Raji (cell line): ENCODE results near the gene TMEM156.

Experiments
- POLR2A ChIP-seq: IDR thresholded peaks from 2 replicates; pipeline ENCODE4 v1.6.1; 2011; ENCODE audit warnings: low read depth, low read length, control low read depth; ENCODE audit not compliant: insufficient read depth

Gene TMEM156

DNA sequence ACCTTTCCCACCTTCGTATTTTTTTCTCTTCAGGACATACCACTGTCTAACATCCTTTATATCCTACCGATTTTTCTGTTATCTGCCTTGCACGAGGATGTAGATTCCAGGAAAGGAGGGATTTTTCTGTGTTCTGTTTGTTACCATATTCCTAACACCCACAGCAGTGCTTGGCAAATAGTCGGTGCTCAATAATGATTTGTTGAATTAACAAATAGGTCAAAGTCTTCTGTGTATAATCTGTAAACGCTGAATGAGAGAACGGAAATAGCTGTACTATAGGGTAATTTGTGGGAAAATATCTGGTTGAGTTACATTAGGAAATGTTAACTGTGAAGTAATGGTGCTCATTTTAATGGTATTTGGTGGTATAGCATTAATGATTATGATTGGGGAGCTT is 81.5 kb downstream of the TMEM156 start:
- TF ChIP-seq POLR2A = no peak

- no peak for TF ChIP-seq POLR2A
Measured at GRCh38 chr4:38950159-38950558, 82.0 kb downstream of the TMEM156 start.

DNA sequence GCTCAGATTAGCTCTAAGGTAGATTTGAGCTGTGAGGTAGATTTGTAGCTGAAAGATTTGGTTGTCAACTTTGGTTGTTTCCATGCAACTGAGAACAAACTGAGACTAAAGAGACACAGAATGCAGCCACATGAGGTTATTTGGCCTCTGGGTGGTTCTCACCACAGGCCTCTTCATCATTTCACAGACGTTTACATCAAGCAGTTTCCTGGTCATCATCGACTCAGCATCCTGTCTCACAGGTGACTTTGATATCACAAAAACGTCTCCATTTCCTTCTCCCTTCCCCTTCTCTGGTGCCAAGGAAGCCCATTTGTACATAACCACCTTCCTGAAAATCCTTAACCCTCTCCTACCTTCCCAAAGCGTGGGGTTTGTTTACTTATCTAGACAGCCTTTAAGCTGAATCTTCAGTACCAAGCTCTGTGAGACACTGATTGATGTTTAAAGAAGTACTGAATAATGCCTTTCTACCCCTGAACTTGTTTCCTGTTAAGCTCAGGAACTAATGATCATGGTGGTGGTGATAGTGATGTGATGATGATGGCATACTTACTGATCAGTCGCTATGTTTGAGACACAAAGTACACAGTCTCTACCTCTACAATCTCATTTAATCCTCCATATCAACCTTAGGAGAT is 82.7 kb downstream of the TMEM156 start:
- TF ChIP-seq POLR2A = no peak

DNA sequence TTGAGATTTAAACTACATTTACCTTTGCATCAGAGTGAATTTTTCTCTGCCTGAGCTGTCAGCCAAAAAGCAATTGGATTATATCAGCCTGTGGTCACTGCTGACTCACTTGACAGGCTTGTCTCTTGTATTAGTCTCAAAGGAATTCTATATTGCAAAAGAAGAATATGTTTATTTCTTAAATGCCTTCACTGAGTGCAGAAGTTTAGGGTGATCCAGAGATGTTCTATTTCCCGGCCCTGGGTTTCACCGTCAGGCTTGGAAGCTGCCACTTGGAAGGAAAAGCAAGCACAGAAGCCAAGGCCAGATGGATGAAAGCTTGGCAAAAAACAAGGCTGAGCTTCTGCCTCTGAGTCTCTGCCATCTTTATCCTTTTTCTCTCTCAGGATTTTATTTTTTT is 83.7 kb downstream of the TMEM156 start:
- TF ChIP-seq POLR2A = no peak

GRCh38 chr4:38946919-38947318 is 85.3 kb downstream of the TMEM156 start:
- no peak for TF ChIP-seq POLR2A

DNA sequence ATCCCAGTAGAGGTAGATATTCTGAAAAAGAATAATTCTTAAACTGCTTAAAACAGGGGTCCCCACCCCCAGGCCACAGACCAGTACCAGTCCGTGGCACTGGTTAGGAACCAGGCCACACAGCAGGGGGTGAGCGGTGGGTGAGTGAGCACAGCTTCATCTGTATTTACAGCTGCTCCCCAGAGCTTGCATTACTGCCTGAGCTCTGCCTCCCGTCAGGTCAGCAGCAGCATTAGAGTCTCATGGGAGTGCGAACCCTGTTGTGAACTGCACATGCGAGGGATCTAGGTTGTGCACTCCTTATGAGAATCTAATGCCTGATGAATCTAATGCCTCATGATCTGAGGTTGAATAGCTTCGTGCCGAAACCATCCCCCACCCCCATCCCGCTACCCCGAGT is 87.8 kb downstream of the TMEM156 start:
- TF ChIP-seq POLR2A = no peak

GRCh38 chr4:38943343-38943742 is 88.9 kb downstream of the TMEM156 start:
- TF ChIP-seq POLR2A = no peak

DNA sequence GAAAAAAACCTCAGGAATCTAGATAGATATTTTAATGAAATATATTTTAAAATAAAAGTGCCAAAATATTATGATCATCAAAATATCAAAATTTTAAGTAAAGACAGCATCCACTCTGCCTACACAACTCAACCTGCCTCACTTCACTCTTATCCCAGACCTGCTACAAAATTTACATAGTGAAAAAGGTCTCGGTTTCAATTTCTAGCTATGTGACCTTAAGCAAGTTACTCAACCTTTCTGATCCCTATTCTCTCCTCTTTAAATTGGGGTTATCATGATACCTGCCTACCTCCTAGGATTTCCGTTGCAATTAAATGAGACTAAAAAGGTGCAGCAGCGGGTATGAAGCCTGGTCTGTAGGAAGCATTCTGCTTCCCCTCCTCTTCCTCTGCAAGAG is 91.7 kb downstream of the TMEM156 start:
- TF ChIP-seq POLR2A = no peak

GRCh38 chr4:38939165-38939564 is 93.0 kb downstream of the TMEM156 start:
- no peak for TF ChIP-seq POLR2A

DNA sequence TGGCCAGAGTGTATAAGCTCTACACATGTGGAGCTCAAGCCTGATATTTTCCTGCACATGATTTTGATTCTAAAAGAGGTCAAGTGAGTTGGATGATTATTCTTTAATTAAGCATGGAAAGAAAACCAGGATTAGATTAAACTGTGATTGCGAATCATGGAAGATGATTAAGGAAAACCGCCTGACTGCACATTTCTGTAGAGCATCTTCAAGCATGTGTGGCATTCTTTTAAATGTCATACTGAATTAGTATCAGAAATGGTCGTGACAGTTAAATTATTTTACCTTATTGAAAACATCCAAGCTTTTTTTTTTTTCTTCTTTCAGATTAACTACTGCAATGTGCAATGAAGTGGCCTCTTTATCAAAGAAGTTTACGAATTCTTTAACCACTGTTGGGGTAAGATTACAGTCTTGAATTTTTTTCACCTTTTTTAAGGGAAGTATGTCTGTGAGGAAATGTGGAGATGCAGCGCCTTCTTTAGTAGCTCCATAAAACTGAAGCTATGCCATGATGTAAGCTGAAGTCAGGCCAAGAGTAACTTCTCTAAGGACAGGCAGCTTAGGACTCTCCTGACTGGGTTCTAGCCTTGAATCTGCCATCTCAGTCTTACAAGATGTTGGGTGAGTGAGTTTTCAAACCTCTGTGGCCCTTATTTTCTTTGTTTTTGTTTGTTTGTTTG is 96.7 kb downstream of the TMEM156 start:
- no peak for TF ChIP-seq POLR2A

DNA sequence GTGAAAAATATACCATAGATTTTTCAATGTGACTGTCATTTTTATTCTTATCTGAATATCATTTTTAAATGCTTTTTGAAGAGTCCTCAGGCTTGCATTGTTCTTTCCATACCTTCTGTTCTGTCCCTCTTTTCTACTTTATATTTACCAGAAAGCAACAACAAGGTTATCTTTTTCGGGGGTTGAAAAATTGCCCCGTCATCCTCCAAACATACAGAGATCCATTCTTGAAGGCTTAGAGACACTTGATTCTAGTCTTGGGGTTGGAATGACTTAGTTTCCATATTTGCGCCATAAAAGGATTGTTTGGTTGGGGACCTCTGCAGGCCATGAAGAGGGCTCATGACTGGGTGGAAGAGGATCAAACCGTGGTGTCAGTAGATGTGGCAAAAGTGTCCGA is 101.1 kb downstream of the TMEM156 start:
- no peak for TF ChIP-seq POLR2A

GRCh38 chr4:38930707-38931106 is 101.5 kb downstream of the TMEM156 start:
- TF ChIP-seq POLR2A = no peak

GRCh38 chr4:38930204-38930603 is 102.0 kb downstream of the TMEM156 start:
- TF ChIP-seq POLR2A = no peak

DNA sequence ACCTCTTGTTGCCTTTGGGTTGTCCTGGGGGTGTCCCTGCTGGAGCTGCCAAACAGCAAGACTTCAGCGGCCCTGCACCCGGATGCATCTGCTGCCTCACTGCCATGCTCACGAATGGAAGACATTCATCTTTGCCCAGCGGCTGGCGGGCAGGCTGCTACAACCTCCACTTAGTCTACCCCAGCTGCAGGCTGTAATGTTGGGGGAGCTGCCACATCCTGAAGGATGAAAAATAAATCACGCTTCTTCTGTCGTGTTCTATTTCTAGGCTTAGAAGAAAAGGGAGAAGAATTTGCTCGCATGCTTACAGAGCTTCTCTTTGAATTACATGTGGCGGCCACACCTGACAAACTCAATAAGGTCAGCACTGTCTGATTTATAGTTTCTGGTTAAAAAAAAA is 103.2 kb downstream of the TMEM156 start:
- TF ChIP-seq POLR2A = no peak

- TF ChIP-seq POLR2A = no peak
Measured at GRCh38 chr4:38928568-38928967, 103.6 kb downstream of the TMEM156 start.

- no peak for TF ChIP-seq POLR2A
Measured at GRCh38 chr4:38926896-38927295, 105.3 kb downstream of the TMEM156 start.

DNA sequence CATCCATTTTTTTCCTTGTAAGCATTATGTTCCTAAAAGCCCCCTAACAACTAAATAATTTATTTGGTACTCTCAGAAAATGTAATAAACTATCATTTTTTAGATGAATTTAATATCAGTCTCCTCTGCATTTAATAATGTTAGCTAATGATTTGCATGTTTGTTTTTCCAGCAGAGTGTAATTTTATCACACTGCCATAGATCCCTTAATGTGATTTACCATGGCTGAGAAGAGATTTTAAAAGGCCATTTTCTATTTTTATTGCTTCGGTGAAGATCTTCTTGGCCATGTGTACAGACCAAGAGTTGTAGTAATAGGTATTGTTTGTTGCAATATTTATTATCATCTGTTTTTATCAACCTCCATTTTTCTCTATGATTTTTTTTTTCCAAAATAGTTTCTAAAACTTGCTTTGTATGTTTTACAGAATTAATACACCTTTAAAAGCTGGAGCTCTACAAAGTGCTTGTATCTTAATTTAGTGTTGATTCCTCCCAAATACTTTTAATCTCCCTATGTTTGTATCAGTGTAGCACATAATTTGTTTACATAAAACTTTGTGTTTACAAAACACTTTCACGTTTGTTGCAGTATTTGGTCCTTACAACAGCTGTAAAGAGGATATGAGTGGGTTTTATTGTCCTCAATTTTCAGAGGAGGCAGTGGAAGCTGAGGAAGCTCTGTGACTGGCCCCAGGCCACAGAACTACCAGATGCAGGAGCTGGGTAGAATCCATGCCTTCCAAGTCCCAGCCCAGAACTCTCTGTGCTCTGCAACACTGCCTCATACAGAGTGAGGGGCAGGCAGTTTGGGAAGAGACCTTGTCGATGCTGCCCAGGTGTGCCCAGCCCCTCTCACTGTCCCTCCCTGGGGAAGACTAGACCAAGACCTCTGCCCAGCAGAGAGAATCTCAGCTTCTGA is 106.5 kb downstream of the TMEM156 start:
- no peak for TF ChIP-seq POLR2A

DNA sequence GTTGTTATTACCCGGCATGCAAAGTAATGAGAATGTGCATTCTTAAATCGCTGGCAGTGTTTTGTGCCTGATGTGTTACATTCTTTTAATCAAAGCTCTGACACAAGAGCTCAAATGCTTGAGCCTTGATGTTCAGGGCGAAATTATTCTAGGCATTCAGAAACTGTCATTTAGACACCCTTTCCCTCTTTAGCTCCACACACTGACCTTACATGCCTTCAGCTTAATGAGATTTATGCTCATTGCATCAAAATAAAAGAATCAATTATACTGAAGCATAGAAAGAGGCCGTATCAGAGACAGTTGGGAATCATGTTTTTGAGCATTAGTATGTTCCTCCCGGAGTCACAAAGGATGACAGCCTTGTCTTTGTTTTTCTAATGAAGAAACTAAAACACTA is 107.9 kb downstream of the TMEM156 start:
- TF ChIP-seq POLR2A = no peak
